ENCODE results near the gene METTL24.

Gene METTL24

DNA sequence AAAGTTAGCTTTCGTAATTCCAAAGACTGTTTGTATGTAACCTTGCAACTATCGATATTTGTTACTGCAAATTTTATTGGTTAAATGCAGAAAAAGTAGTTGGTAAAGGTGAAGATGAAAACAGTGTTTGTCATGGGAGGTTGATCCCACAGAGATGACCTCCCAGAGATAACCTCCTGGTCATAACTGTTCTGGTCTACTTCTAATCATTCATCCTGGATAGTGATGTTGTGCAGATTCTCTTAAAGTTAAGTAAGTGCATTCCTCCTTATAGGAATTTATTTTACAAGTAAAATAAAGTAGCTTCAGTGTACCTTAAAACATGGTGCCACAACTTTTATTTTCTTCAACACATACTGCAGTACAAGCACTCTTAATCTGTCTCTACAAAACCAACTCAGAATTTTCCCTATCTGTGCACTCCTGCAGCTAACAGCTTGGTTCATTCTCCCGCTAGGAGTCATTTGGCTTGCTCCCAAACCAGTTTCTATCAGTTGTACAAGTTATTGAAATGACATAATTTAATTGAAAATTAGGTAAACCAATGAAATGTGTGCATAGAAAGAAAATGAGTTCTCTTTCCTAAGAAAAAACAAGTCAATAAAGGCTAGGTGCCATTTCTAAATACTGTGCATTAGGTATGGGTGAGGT is 19.2 kb downstream of the METTL24 start:
- H3K4me3 ChIP-seq (ENCODE audit: low read depth, low read length): no peak overlapping the region
- no peak for DNase-seq (ENCODE audit: low read depth)
- TF ChIP-seq, protein P1, sequence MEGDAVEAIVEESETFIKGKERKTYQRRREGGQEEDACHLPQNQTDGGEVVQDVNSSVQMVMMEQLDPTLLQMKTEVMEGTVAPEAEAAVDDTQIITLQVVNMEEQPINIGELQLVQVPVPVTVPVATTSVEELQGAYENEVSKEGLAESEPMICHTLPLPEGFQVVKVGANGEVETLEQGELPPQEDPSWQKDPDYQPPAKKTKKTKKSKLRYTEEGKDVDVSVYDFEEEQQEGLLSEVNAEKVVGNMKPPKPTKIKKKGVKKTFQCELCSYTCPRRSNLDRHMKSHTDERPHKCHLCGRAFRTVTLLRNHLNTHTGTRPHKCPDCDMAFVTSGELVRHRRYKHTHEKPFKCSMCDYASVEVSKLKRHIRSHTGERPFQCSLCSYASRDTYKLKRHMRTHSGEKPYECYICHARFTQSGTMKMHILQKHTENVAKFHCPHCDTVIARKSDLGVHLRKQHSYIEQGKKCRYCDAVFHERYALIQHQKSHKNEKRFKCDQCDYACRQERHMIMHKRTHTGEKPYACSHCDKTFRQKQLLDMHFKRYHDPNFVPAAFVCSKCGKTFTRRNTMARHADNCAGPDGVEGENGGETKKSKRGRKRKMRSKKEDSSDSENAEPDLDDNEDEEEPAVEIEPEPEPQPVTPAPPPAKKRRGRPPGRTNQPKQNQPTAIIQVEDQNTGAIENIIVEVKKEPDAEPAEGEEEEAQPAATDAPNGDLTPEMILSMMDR (IDR thresholded peaks at IDR 0.05; ENCODE audit: low read depth, low read length, missing control alignments): no peak

DNA sequence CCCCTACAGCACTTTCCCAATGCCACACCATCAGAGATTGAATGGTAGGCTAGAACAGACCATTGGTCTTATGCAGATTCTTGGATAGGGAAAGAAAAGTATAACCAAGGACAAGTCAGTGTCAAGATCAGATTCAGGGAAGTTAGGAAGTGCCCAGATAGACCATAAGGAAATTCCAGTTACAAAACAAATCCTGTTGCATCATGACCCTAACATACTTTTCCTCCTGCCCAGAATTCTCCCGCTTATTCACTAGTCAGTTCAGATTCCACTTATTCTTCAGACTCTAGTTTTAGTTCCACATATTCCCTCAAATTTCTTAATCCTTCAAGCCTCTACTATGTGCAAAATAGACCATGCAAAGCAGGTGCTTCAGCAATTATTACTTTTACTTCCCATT is 20.7 kb downstream of the METTL24 start:
- TF ChIP-seq, protein P1 (IDR thresholded peaks at IDR 0.05; ENCODE audit: low read depth, low read length, missing control alignments): no peak
- no peak overlapping the region for H3K4me3 ChIP-seq (ENCODE audit: low read depth, low read length)
- DNase-seq (ENCODE audit: low read depth): no peak

DNA sequence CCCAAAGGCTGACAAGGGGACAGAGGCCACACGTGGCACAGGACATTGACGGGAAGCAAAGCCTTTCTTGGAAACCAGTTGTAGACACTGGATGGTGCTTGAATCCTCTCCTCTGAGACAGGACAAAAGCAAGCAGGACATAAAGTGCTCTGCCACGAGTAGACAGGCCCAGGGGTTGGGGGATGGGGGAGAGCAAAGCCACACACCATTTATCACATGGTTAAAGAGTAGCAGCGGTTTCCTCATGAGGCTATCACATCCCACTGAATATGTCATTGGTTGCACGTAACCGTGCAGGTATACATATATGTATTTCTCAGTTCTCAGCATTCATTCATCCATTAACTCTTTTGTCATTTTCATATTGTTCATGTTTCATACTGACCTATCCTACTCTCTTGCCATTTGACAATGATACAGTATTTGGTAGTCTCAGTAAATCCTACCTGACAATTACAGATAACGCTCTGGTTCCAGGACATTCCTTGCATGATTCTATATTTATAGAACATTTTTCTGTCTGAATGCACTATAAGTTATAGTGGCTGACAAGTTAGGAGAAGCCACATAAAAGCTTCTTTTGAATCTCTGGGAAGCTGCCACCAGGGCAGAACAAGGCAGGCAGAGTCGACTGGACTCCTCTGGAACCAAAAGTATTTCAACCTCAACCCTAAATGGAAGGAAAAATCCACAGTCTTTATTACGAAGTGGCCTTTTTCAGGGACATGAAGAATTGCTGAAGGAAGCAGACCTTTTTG is 23.5 kb downstream of the METTL24 start:
- TF ChIP-seq, protein P1 (IDR thresholded peaks at IDR 0.05; ENCODE audit: low read depth, low read length, missing control alignments): no peak
- no peak overlapping the region for H3K4me3 ChIP-seq (ENCODE audit: low read depth, low read length)
- no peak for DNase-seq (ENCODE audit: low read depth)

GRCh38 chr6:110332281-110332680 is 25.9 kb downstream of the METTL24 start:
- no peak for DNase-seq (ENCODE audit: low read depth)

GRCh38 chr6:110331816-110332215 is 26.3 kb downstream of the METTL24 start:
- TF ChIP-seq, protein P1 (IDR thresholded peaks at IDR 0.05; ENCODE audit: low read depth, low read length, missing control alignments): no peak
- H3K4me3 ChIP-seq (ENCODE audit: low read depth, low read length): no peak overlapping the region
- DNase-seq (ENCODE audit: low read depth): no peak

More at GRCh38 chr6:110332281-110332680, 25.9 kb downstream of the METTL24 start:
- TF ChIP-seq, protein P1 (IDR thresholded peaks at IDR 0.05; ENCODE audit: low read depth, low read length, missing control alignments): no peak
- H3K4me3 ChIP-seq (ENCODE audit: low read depth, low read length): no peak overlapping the region

GRCh38 chr6:110331390-110331789 is 26.8 kb downstream of the METTL24 start:
- H3K4me3 ChIP-seq (ENCODE audit: low read depth, low read length): no peak overlapping the region
- TF ChIP-seq, protein P1 (IDR thresholded peaks at IDR 0.05; ENCODE audit: low read depth, low read length, missing control alignments): no peak
- no peak for DNase-seq (ENCODE audit: low read depth)

Data from GM12864 (cell line).